ENCODE data around the gene PLS3. TPM values are rescaled to one million over a fixed set of nuclear protein-coding genes. Genes with fewer than 3 reads are reported as not detected.
A peak's percentile ranks its signal among the peaks of the same experiment; 100 is the strongest.

PLS3 gene
- total and polyA plus RNA-seq, 2 donors (not counting 3 experiments of a cell fraction or from before 2014, with no cell fraction given): 120 to 329 TPM

GRCh38 chrX:115602308-115602707 lies 41.3 kb downstream of the PLS3 start:
- Histone ChIP-seq H4K20me1 (replicated peaks; ENCODE audit: control insufficient read depth, extremely low read depth, insufficient read depth, low read length) (no peaks in the 10 kb centered on the region), H2AFZ (ENCODE audit: low read depth, low read length) (no peak overlapping the region), H3K4me2 (ENCODE audit: insufficient read depth, low read length) (no peak overlapping the region), H3K9me3 (replicated peaks; ENCODE audit: control insufficient read depth, insufficient read depth, low read length) (no peaks in the 10 kb centered on the region), H3K79me2 (ENCODE audit: control insufficient read depth, insufficient read depth, low read length) (peaks cover 92% of the 10 kb centered on the region), H3K4me3 (replicated peaks in 1 of 3; ENCODE audit: insufficient read depth in 1 of 3, low read depth in 1 of 3, low read length in 3 of 3) (no peak overlapping the region), H3K9me1 (replicated peaks; ENCODE audit: control insufficient read depth, extremely low read depth, insufficient read depth, low read length) (no peaks in the 10 kb centered on the region), H3K4me1 (ENCODE audit: control insufficient read depth, extremely low read depth, insufficient read depth, low read length) (peaks cover 15% of the 10 kb centered on the region), H3K9ac (replicated peaks; ENCODE audit: extremely low read depth, insufficient read depth, low read length) (no peak overlapping the region), H3K36me3 (ENCODE audit: control insufficient read depth in 2 of 2, extremely low read depth in 1 of 2, insufficient read depth in 2 of 2, low read length in 2 of 2) (no peaks in the 10 kb centered on the region), H3K27me3 (ENCODE audit: control insufficient read depth in 2 of 2, insufficient read depth in 2 of 2, low read length in 2 of 2) (no peaks in the 10 kb centered on the region), H3K27ac (ENCODE audit: insufficient read depth, low read depth, low read length) (no peak overlapping the region)
- DNase-seq (ENCODE audit: low read depth, low spot score) (no peak), FAIRE-seq (no peak)
- no TSS peak for BruUV-seq (replicated peaks)
- no peak for TF ChIP-seq MYC (IDR thresholded peaks at IDR 0.05; ENCODE audit: low read depth, low read length)
- TF ChIP-seq, protein P1, sequence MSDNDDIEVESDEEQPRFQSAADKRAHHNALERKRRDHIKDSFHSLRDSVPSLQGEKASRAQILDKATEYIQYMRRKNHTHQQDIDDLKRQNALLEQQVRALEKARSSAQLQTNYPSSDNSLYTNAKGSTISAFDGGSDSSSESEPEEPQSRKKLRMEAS (IDR thresholded peaks at IDR 0.05; ENCODE audit: insufficient read depth, insufficient read length): no peak
- CTCF ChIA-PET: interaction anchor here (1.3 kb wide), 1 partner anchor 272 kb away, joined by 4 read pairs; no protein-coding TSS in a partner anchor
- intact Hi-C loops (cut with micrococcal nuclease) (no loop called here), dilution Hi-C loops (cut with MboI; ENCODE audit: extremely low pct_ligation_motif_present, low sequenced_read_pairs) (no loop called here)
- POLR2A ChIA-PET: no interaction called here

DNA sequence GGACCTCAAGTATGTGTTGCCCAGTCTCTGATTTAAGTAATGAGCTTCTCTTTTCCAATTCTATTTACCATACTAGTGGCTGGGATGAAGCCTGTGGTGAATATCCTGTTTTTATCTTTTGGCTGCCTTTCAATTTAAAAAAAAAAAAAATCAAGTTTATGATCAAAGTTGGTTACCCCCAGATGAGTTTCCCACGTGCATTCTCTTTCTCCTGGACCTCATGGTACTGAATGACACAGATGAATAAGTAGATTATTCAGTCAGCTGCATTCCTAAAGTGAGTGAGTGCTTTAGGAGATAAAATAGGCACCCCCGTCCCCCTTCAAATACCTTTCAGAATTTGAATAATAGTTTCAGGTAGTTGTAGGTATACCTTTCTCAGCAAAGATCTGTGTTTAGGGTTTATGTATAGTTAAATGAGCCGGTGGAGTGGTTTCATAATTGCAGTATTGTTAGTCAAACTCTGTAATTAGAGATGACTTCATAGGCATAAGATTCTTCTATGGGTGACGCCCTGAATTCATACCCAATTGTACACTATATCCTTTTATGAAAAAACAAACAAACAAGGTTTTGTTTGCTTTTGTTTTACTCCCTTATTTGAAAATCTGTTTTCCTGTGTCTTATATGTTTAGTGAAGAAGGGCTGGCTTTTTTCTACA lies 41.9 kb downstream of the PLS3 start:
- H4K20me1 ChIP-seq (replicated peaks; ENCODE audit: control insufficient read depth, extremely low read depth, insufficient read depth, low read length): no peaks in the 10 kb centered on the region
- FAIRE-seq (peak; percentile 33), DNase-seq (ENCODE audit: low read depth, low spot score) (no peak)
- H3K27ac ChIP-seq (ENCODE audit: insufficient read depth, low read depth, low read length): no peak overlapping the region
- H3K27me3 ChIP-seq (ENCODE audit: control insufficient read depth in 2 of 2, insufficient read depth in 2 of 2, low read length in 2 of 2): no peaks in the 10 kb centered on the region
- no peak overlapping the region for H3K9ac ChIP-seq (replicated peaks; ENCODE audit: extremely low read depth, insufficient read depth, low read length)
- H3K4me3 ChIP-seq (replicated peaks in 1 of 3; ENCODE audit: insufficient read depth in 1 of 3, low read depth in 1 of 3, low read length in 3 of 3): no peak overlapping the region
- dilution Hi-C loops (cut with MboI; ENCODE audit: extremely low pct_ligation_motif_present, low sequenced_read_pairs) (no loop called here), intact Hi-C loops (cut with micrococcal nuclease) (no loop called here)
- no peak overlapping the region for H3K4me2 ChIP-seq (ENCODE audit: insufficient read depth, low read length)
- H3K9me1 ChIP-seq (replicated peaks; ENCODE audit: control insufficient read depth, extremely low read depth, insufficient read depth, low read length): no peaks in the 10 kb centered on the region
- BruUV-seq (replicated peaks): no TSS peak
- TF ChIP-seq GATA2 (IDR thresholded peaks at IDR 0.05; ENCODE audit: insufficient read depth, insufficient read length, low read depth, low read length) (no peak), FOS (IDR thresholded peaks at IDR 0.05; ENCODE audit: borderline replicate concordance, insufficient read depth, low read length) (no peak), JUN (IDR thresholded peaks at IDR 0.05; ENCODE audit: borderline replicate concordance, insufficient read depth, insufficient read length, low read depth) (no peak), POLR2A (IDR thresholded peaks at IDR 0.05; ENCODE audit: low read depth, low read length) (no peak), EZH2 (IDR thresholded peaks at IDR 0.05; ENCODE audit: borderline replicate concordance, low read depth, low read length, severe bottlenecking) (no peak), MYC (IDR thresholded peaks at IDR 0.05; ENCODE audit: low read depth, low read length) (no peak), POLR2AphosphoS5 (IDR thresholded peaks at IDR 0.05; ENCODE audit: insufficient read depth, low read depth, low read length) (no peak)
- TF ChIP-seq, protein P1 (IDR thresholded peaks at IDR 0.05; ENCODE audit: insufficient read depth, insufficient read length): no peak
- TF ChIP-seq, protein P2, sequence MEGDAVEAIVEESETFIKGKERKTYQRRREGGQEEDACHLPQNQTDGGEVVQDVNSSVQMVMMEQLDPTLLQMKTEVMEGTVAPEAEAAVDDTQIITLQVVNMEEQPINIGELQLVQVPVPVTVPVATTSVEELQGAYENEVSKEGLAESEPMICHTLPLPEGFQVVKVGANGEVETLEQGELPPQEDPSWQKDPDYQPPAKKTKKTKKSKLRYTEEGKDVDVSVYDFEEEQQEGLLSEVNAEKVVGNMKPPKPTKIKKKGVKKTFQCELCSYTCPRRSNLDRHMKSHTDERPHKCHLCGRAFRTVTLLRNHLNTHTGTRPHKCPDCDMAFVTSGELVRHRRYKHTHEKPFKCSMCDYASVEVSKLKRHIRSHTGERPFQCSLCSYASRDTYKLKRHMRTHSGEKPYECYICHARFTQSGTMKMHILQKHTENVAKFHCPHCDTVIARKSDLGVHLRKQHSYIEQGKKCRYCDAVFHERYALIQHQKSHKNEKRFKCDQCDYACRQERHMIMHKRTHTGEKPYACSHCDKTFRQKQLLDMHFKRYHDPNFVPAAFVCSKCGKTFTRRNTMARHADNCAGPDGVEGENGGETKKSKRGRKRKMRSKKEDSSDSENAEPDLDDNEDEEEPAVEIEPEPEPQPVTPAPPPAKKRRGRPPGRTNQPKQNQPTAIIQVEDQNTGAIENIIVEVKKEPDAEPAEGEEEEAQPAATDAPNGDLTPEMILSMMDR (IDR thresholded peaks at IDR 0.05; ENCODE audit: extremely low read depth in 1 of 2, insufficient read depth in 1 of 2, low read depth in 1 of 2, low read length in 2 of 2): no peak
- no peaks in the 10 kb centered on the region for H3K9me3 ChIP-seq (replicated peaks; ENCODE audit: control insufficient read depth, insufficient read depth, low read length)
- H3K36me3 ChIP-seq (ENCODE audit: control insufficient read depth in 2 of 2, extremely low read depth in 1 of 2, insufficient read depth in 2 of 2, low read length in 2 of 2): no peaks in the 10 kb centered on the region
- ChIA-PET POLR2A (interaction anchor here (1.1 kb wide), 1 partner anchor 13 kb away, joined by 4 read pairs; no protein-coding TSS in a partner anchor), CTCF (interaction anchor here (1.3 kb wide), 1 partner anchor 272 kb away, joined by 4 read pairs; no protein-coding TSS in a partner anchor)
- H3K79me2 ChIP-seq (ENCODE audit: control insufficient read depth, insufficient read depth, low read length): peaks cover 91% of the 10 kb centered on the region
- peaks cover 15% of the 10 kb centered on the region for H3K4me1 ChIP-seq (ENCODE audit: control insufficient read depth, extremely low read depth, insufficient read depth, low read length)
- H2AFZ ChIP-seq (ENCODE audit: low read depth, low read length): no peak overlapping the region
